ENCODE results near the gene PPA2.
A peak's percentile ranks its signal among the peaks of the same experiment; 100 is the strongest.
"Not testable (repeated sequence)": the region's sequence is repeated elsewhere in the genome, so short reads cannot be mapped to it uniquely, and the experiment has no call there.

PPA2 gene

DNA sequence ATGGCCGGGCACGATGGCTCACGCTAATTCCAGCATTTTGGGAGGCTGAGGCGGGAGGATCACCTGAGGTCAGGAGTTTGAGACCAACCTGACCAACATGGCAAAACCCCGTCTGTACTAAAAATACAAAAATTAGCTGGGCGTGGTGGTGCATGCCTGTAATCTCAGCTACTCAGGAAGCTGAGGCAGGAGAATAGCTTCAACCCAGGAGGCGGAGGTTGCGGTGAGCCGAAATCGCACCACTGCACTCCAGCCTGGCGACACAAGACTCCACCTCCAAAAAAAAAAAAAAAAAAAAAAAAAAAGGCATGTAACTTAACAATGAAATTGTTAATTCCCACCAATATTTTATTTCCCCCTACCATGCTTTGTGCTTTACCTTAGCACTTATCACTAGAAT is 15.3 kb downstream of the PPA2 start:
- DNase-seq (ENCODE audit: low spot score) = not testable (repeated sequence)

DNA sequence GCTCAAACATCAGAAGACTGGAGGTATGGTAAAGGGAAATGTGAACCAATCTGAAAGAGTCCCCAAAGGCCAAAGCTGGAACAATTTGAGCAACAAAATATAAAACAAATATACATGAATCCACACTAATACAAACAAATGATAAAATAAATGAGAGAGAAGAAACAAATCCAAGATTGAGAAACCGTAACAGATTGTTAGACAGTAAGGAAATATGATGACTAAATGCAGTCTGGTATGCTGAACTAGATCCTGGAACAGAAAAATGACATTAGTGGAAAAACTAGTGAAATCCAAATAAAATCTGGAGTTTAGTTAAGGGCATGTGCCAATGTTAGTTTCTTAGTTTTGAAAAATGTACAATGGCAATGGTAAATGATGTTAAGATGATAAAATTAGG is 15.9 kb downstream of the PPA2 start:
- DNase-seq (ENCODE audit: low spot score) = no peak

DNA sequence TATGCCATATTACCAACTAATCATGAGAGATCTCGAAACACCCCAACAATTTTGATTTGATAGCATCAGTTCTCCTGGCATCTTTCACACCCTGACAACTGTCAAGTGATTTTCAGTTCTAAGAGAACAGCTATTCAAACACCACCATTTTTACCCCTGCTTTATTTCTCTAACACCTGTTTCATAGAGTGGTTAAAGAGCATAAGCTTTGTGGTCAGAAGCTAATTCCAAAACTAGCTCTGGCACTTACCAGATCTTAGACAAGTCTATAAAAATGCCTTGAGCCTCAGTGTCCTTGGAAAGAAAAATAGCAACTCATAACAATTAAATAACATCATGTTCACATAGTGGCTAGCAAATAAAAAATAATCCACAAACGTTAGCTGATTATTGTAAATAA is 17.9 kb downstream of the PPA2 start:
- no peak for DNase-seq (ENCODE audit: low spot score)

DNA sequence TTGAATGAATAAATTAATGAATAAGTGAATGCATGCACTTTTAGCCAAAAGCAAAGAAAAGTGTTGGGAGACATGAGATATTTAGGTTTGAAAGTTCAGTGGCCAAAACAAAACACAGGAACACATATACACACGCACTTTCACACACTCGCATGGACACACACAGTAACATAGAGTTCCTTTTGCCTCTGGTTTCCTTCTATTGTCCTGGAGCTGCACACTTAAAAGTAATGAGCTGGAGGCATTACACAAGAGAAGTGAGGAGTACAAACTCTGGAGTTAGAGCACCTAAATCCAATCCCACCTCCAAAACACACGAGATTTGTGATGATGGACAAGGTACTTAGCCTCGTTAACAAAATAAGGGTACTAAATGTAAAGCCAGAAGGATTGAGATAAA is 18.7 kb downstream of the PPA2 start:
- no peak for DNase-seq (ENCODE audit: low spot score)

DNA sequence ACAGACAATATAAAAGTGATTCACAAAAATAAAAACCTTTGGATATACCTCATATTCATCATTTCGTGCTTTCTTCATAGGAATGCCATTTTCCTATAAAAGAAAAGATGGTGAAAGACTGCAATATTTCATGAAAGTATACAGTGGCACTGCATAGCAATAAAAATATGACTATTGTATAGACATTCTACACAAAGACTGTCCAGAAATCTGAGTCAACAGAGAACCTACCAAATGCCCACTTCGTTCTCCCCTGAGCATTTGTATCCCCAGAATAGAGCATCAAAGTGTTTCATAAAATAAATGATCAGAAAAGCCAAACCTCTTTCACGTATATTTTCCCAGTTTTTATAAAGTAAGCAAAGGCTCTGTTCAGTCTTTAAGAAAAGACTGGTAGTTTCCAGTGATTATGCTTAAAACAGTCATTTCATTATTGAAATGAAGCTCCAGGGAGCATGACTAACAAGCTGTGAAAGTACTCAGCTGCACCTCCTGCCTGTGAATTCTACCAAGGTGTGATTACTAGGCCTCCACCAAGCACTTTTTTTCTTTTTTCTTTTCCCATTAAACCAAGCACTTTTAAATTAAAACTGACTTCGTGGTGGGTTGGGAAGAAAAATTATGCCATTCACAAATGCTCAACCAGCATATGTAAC is 20.2 kb downstream of the PPA2 start:
- DNase-seq (ENCODE audit: low spot score) = no peak

DNA sequence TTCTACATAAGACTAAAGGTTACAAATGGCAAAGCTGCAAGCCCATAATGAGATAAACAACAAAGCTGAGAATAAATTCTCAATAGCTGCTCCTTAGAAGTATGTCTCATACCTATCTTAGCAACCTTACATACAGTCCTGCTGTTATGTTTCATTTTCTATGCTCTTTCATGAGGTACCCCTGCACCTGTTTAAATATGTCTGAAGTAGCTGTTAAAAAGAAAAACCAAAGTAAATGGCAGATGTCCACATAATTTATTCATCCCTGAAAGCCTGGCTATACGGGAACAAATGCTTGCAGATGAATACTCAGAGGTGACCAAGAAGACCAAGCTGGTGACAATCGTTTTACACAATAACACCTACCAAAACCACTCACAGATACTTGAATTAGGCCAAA is 22.5 kb downstream of the PPA2 start:
- DNase-seq (ENCODE audit: low spot score) = no peak

DNA sequence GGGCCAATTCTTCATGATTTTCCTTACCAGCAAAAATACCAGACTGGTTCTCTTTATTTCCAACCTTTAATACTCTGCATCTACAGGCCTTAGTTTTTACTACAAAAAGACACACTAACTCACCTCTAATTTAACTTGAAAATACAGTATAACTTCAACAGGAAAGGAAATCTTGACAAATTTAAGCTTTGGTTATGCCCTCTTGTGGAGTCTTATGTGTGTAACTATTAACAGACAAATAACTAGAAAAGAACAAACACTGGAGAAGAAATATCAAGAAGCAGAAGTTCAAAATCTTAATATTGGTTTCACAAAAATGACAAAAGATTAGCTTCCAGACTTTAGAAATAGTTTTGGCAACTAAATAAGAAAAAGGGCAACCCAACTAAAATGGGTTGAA is 33.0 kb downstream of the PPA2 start:
- DNase-seq (ENCODE audit: low spot score) = no peak

DNA sequence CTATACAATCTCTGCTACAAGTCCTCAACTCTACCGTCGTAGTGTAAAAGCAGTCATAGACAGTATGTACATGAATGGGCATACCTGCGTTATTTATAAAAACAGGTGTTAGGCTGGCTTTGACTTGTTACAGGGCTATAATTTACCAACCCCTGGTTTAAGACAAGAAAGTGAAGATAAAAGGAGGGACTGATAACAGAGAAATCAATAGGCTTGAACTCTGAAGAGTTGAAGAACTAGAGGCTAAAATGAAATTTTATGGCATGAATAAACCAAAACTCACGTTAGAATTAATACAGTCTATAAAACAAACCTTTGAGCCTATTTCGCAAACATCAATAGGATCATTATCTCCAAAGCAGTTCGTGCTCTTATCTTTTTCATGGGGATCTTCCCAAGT is 36.2 kb downstream of the PPA2 start:
- DNase-seq (ENCODE audit: low spot score) = no peak

DNA sequence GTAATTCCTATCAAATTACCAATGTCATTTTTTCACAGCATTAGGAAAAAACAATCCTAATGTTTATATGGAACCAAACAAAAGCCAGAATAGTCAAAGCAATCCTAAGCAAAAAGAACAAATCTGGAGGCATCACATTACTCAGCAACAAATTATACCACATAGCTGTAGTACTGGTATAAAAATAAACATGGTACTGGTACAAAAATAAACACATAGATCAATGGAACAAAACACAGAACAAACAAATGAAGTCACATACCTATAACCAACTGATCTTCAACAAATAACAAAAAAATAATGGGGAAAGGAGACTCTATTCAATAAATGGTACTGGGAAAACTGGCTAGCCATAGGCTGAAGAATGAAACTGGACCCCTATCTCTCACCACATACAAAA is 37.4 kb downstream of the PPA2 start:
- no peak for DNase-seq (ENCODE audit: low spot score)

DNA sequence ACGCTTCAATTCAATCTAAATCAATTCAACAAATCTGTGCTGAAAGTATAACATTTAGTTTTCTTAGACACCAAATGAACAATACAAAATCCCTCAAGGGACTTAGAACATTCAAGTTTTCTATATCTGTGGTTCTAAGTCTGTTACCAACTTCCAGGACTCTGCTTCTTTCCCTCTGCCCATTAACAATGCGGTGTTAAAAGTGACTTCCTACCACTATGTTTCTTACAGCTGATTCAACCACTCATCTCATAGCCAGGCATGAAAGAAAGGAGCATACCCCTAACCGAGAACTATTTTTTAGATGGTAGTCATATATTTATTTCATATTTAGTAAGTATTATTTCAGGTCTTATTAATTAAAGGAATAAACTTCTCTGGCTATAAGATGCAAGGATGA is 38.9 kb downstream of the PPA2 start:
- no peak for DNase-seq (ENCODE audit: low spot score)

DNA sequence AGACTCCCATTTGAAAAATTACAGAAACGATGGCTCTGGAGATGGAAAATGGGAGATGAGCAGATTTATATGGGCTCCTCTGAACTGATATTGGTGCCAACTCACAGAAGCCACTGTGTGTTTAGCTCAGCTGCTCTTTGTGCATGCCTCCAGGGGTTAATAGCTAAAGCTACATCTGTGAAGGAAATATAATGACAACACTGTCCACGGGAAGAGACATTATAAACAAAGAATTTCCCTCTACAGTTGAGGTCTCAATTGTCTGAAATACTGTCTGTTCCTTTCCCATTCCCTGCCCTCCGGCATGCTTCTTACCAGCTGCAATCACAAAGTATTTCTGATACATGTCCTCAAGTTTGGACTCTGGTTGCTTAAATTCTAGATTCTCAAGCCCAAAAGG is 40.4 kb downstream of the PPA2 start:
- no peak for DNase-seq (ENCODE audit: low spot score)

DNA sequence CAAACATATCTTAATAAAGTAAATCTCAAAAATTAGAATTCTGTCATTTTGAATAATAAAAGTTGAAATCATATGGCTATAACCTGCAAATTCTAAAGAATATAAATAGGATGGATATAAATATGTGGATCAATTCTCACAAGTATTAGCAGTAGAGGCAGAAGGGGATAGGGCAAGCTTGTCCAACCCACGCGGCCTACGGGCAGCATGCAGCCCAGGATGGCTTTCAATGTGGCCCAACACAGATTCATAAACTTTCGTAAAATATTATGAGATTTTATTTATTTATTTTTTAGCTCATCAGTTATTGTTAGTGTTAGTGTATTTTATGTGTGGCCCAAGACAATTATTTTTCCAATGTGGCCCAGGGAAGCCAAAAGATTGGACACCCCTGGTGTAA is 41.4 kb downstream of the PPA2 start:
- DNase-seq (ENCODE audit: low spot score) = no peak

DNA sequence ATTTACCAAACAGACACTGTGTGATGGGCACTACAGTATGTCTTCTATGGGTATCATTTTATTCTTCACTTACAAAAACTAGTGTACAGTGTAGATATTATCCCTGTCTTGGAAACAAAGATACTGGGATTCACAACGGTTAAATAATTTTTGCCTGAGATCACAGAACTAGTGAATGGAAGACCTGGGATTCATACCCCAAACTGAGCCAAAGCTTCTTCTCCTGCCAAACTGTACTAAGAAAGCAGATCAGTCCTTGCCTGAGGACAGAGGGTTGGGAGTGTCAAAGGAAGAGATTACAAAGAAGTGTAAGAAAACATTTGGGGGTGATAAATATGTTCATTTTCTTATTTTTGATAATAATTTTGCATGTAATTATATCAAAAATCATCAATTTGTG is 43.1 kb downstream of the PPA2 start:
- no peak for DNase-seq (ENCODE audit: low spot score)

DNA sequence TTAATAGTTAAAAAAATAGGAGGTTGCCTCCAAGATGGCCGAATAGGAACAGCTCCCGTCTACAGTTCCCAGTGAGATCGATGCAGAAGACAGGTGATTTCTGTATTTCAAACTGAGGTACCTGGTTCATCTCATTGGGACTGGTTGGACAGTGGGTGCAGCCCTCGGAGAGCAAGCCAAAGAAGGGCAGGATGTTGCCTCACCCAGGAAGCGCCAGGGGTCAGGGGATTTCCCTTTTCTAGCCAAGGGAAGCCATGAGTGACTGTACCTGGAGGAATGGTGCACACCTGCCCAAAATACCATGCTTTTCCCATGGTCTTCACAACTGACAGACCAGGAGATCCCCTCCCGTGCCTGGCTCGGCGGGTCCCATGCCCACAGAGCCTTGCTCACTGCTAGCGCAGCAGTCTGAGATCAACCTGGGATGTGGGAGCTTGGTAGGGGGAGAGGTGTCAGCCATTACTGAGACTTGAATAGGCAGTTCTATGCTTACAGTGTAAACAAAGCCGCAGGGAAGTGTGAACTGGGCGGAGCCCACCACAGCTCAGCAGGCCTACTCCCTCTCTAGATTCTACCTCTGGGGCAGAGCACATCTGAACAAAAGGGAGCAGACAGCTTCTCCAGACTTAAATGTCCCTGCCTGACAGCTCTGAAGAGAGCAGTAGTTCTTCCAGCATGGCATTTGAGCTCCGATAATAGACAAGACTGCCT is 47.5 kb downstream of the PPA2 start:
- DNase-seq (ENCODE audit: low spot score) = no peak

DNA sequence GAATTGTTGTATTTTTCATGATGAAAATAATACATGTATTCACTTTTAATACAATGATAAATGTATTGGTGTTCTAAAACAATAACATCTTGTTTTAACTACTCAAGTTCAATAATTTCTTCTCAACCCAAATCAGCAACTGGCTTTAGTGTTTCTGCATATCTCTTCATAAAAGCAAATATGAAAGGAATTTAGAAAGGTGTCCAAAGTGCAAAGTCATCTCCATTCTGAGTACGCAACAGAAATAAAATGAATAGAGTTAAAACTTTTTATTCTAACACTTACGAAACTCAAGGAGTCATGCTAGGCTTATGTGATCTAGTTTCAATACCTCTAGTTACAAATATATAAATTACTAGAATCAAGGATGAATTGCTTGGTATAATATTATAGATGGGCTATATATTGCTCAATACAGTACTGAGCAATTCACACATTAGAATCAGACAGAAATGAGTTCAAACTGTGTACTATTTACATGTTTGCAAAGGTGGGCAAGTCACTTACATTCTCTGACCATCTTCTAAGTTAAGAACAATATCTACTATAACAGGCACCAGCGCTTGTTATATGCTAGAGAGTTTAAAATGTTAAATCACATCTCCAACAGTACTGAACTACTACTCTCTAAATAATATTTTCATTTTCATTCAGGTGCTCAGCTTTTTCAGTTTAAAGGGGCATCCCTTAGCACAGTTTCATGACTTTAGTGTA is 51.5 kb downstream of the PPA2 start:
- no peak for DNase-seq (ENCODE audit: low spot score)

DNA sequence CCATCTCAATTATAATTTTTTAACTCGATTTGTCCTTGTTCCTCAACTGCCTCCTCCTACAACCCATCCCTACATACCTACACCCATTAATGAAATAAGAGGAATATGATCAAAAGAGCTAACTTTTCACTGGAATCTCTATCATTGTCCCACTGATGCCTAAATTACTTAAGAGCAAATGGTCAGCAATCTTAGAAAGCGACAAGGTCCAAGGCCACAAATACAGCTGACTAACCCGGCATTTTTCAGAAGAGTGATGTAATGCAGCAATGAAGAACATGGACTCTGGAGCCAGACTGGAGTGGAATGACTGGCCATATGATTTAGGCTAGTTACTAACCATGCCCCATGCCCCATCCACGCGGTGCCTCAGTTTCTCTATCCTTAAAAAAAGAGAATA is 56.2 kb downstream of the PPA2 start:
- no peak for DNase-seq (ENCODE audit: low spot score)

DNA sequence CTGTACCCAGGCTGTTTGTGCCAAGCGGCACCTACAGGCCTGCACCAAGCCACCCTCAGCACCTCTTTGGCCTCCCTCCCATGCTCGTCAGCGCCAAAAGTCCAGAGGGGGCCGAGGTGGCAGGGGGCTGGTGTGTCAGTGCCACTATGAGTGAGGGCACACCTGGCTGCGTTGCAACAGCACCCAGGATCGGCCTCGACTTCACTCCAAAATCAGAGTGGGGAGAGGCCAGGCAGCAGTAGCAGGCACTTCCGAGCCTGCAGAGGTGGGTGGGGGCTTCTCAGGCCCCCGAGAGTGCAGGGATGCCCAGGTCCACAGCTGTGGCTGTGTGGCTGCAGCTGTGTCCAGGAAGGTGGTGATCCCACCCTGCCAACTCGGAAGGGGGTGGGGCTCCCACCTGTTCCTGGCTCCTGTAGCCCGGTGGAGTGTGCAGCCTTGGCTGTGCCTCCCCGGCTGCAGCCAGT is 58.5 kb downstream of the PPA2 start:
- no peak for DNase-seq (ENCODE audit: low spot score)

DNA sequence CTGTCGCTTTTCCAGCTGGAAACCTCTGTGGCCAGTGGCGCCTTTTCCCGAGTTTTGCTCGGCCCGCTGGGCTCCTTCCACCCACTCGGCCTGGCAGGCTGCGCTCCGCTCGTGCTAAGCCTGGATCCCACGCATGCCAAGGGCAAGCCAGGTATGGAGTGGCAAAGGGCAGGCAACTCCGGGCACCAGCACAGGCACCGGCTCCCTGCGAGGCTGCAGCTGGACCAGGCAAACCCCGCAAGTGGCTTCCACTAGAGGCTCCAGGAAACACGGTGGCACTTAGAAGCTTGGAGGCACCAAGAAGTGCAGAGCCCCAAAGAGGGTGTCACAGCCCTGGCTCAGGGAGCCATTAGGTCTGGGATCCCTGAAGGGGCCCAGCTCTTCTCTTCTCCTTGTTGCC is 59.5 kb downstream of the PPA2 start:
- DNase-seq (ENCODE audit: low spot score) = no peak

DNA sequence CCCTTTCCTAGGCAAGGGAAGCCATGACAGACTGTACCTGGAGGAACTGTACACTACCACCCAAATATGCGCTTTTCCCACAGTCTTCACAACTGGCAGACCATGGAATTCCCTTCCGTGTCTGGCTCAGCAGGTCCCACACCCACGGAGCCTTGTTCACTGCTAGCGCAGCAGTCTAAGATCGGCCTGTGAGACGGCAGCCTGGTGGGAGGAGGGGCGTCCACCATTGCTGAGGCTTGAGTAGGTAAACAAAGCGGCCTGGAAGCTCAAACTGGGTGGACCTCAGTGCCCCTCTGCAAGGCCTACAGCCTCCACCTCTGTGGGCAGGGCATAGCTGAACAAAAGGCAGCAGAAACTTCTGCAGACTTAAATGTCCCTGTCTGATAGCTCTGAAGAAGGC is 64.7 kb downstream of the PPA2 start:
- DNase-seq (ENCODE audit: low spot score) = not testable (repeated sequence)

DNA sequence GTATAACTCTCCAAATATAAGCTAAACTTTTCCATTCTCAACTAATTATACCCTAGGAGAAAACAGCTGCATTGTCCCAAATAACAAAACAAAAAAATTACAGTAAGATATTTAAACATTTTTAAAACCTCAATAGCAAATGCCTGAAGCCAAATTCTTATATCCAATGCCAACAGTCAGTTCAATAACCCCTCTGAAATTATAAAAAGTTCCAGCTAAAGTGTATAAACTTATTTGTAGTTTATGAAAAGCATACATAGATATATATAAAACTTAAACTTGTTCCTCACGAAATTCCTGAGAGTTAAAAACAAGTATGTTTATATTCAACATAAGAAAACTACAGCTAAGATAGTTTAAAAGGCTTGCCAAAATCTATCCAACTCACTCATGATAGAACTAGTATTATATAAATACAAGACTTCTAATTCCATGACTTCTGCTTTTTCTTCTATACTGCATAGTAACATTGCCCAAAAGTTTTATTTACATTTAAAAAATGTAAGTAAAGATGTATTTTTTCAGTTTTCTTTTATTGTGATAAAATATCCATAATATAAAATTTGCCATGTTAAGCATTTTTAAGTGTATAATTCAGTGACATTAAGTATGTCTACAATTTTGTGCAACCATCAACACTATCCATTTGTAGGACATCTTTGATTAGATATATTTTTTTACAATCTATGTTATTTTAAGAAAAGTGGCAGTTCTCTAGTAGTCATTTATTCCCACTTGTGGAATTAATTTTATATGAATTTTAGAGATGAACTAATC is 72.8 kb downstream of the PPA2 start:
- DNase-seq (ENCODE audit: low spot score) = no peak

DNA sequence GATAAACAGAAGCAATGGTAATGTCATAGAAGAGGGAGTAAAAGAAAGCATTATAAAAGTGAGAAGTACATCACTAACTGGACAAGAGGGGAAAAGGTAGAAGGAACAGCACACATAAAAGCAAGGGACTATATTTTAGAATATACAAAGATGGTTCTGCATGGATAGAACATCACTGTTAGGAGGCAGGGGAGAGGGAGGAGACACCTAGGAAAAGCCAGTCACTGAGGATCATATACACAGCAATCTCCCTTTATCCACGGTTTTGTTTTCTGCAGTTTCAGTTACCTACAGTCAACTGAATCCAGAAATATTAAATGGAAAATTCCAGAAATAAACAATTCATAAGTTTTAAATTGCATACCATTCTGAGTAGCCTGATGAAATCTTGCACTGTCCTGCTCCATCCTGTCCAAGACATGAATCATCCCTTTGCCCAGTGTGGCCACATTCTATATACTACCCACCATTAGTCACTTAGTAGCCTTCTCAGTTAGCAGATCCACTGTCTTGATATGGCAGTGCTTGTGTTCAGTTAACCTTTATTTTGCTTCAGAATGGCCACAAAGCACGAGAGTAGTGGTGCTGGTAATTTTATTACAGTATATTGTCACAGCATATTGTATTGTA is 74.2 kb downstream of the PPA2 start:
- peak; percentile 44 for DNase-seq (ENCODE audit: low spot score)

DNA sequence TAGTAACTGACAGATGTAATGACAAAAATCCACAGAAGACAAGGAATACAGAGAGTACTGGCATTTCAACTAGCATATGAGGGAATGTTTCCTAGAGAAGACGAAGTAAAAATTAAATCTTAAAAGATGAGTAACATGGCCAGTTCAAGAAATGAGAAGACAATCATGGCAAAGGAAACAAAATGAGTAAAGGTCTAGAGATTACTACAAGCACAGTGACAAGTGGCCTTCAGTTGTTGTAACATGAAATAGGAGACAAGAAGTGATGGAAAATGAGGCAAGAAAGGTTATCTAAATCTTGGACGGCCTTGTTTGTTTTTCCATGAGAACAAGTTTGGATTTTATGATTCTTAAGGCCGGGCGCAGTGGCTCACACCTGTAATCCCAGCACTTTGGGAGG is 81.0 kb downstream of the PPA2 start:
- no peak for DNase-seq (ENCODE audit: low spot score)

All from AG08396 (cell line).